ENCODE measurements around the gene ZNF746. TPM values are rescaled to one million over a fixed set of nuclear protein-coding genes. Genes with fewer than 3 reads are reported as not detected.

ZNF746 gene
- polyA plus RNA-seq, 3 donors: 7.5 to 25.6 (median 8.1) TPM

GRCh38 chr7:149450821-149451220 is 46.8 kb downstream of the ZNF746 start:
- peaks cover 69 to 84% of the 10 kb centered on the region in 2 donors for H3K36me3 Mint-ChIP-seq
- intact Hi-C loops (cut with micrococcal nuclease): no loop called here
- Histone ChIP-seq H3K4me1 (ENCODE audit: control insufficient read depth in 1 of 2, insufficient read depth in 2 of 2, low read length in 2 of 2) (no peaks in the 10 kb centered on the region), H3K9me3 (replicated peaks in 1 of 2; ENCODE audit: control insufficient read depth in 1 of 2, insufficient read depth in 1 of 2, low read length in 2 of 2) (no peaks in the 10 kb centered on the region), H3K36me3 (replicated peaks in 1 of 2; ENCODE audit: control insufficient read depth in 1 of 2, insufficient read depth in 2 of 2, low read length in 2 of 2) (peaks cover 68 to 85% of the 10 kb centered on the region in 2 donors), H3K4me3 (replicated peaks in 1 of 3; ENCODE audit: low read depth in 2 of 3, low read length in 3 of 3) (no peak overlapping the region), H3K27ac (ENCODE audit: low read depth in 1 of 2, low read length in 2 of 2) (no peak overlapping the region), H3K27me3 (ENCODE audit: control insufficient read depth in 2 of 2, insufficient read depth in 2 of 2, low read length in 2 of 2) (no peaks in the 10 kb centered on the region), H3K9ac (ENCODE audit: insufficient read depth, low read length, poor library complexity, severe bottlenecking) (no peak overlapping the region), H2AFZ (ENCODE audit: insufficient read depth, low read depth, low read length, poor library complexity, severe bottlenecking) (no peak overlapping the region), H3K79me2 (ENCODE audit: insufficient read depth, low read length) (no peaks in the 10 kb centered on the region), H3K4me2 (replicated peaks; ENCODE audit: extremely low read depth, low read length, poor library complexity, severe bottlenecking) (no peak overlapping the region), H4K20me1 (ENCODE audit: insufficient read depth, low read length) (no peaks in the 10 kb centered on the region)
- no peak for TF ChIP-seq CTCF (IDR thresholded peaks at IDR 0.05)
- no peak for DNase-seq
- H3K27ac Mint-ChIP-seq: no peak overlapping the region
- H3K9me3 Mint-ChIP-seq: no peaks in the 10 kb centered on the region
- no peak overlapping the region for H3K4me3 Mint-ChIP-seq
- H3K4me1 Mint-ChIP-seq: no peaks in the 10 kb centered on the region
- peaks cover 0 to 1% (median 1%) of the 10 kb centered on the region in 3 donors for H3K27me3 Mint-ChIP-seq (ENCODE audit: low read depth in 3 of 3)
- 96% methylated on average over 9 of the region's 10 CpGs for WGBS (ENCODE audit: insufficient coverage)

- peaks cover 69 to 84% of the 10 kb centered on the region in 2 donors for H3K36me3 Mint-ChIP-seq
- no peaks in the 10 kb centered on the region for H4K20me1 ChIP-seq (ENCODE audit: insufficient read depth, low read length)
- no peaks in the 10 kb centered on the region for H3K4me1 ChIP-seq (ENCODE audit: control insufficient read depth in 1 of 2, insufficient read depth in 2 of 2, low read length in 2 of 2)
- H3K27ac ChIP-seq (ENCODE audit: low read depth in 1 of 2, low read length in 2 of 2): no peak overlapping the region
- H3K79me2 ChIP-seq (ENCODE audit: insufficient read depth, low read length): no peaks in the 10 kb centered on the region
- intact Hi-C loops (cut with micrococcal nuclease): no loop called here
- H3K36me3 ChIP-seq (replicated peaks in 1 of 2; ENCODE audit: control insufficient read depth in 1 of 2, insufficient read depth in 2 of 2, low read length in 2 of 2): peaks cover 64 to 85% of the 10 kb centered on the region in 2 donors
- H3K9me3 Mint-ChIP-seq: no peaks in the 10 kb centered on the region
- H3K27me3 ChIP-seq (ENCODE audit: control insufficient read depth in 2 of 2, insufficient read depth in 2 of 2, low read length in 2 of 2): no peaks in the 10 kb centered on the region
- TF ChIP-seq CTCF (IDR thresholded peaks at IDR 0.05): no peak
- peaks cover 0 to 1% (median 0%) of the 10 kb centered on the region in 3 donors for H3K27me3 Mint-ChIP-seq (ENCODE audit: low read depth in 3 of 3)
- 100% methylated on average over 6 of the region's 6 CpGs for WGBS (ENCODE audit: insufficient coverage)
- H3K27ac Mint-ChIP-seq: no peak overlapping the region
- H3K9ac ChIP-seq (ENCODE audit: insufficient read depth, low read length, poor library complexity, severe bottlenecking): no peak overlapping the region
- no peak overlapping the region for H2AFZ ChIP-seq (ENCODE audit: insufficient read depth, low read depth, low read length, poor library complexity, severe bottlenecking)
- no peak overlapping the region for H3K4me2 ChIP-seq (replicated peaks; ENCODE audit: extremely low read depth, low read length, poor library complexity, severe bottlenecking)
- H3K9me3 ChIP-seq (replicated peaks in 1 of 2; ENCODE audit: control insufficient read depth in 1 of 2, insufficient read depth in 1 of 2, low read length in 2 of 2): no peaks in the 10 kb centered on the region
- DNase-seq: no peak
- H3K4me3 ChIP-seq (replicated peaks in 1 of 3; ENCODE audit: low read depth in 2 of 3, low read length in 3 of 3): no peak overlapping the region
- H3K4me1 Mint-ChIP-seq: no peaks in the 10 kb centered on the region
- no peak overlapping the region for H3K4me3 Mint-ChIP-seq
These were observed 47.7 kb downstream of the ZNF746 start for GRCh38 chr7:149449897-149450296.

Data from CD14-positive monocyte (primary cell).